Lung (tissue), 12 donors: ENCODE measurements around the gene PCK1. TPM values are rescaled to one million over a fixed set of nuclear protein-coding genes. Genes with fewer than 3 reads are reported as not detected.

Experiments used
- ATAC-seq: fragments of 200-7000 bp; cut with Tn5 transposase; one replicate; pipeline ENCODE4 v1.9.1; 2020; ENCODE audit warnings: moderate number of reproducible peaks; ENCODE audit not compliant: insufficient read depth, low FRiP score
- DNase-seq, 3 donors: peaks; one replicate each; pipeline ENCODE4 v3.0.0-alpha.2; 2013 to 2017
- H3K27ac ChIP-seq, 2 donors: one replicate each; pipeline ENCODE4 v1.5.1; 2013; ENCODE audit warnings: mild to moderate bottlenecking in 2 of 2, moderate library complexity in 2 of 2, control low read depth in 1 of 2, inconsistent platforms in 1 of 2, low read depth in 1 of 2, low read length in 1 of 2
- H3K27me3 ChIP-seq, 3 donors: one replicate each; pipeline ENCODE4 v1.5.1; 2013; ENCODE audit warnings: low read length in 2 of 3; ENCODE audit not compliant: control insufficient read depth in 3 of 3, insufficient read depth in 3 of 3
- H3K36me3 ChIP-seq, 4 donors: one replicate each; pipeline ENCODE4 v1.5.1; 2013; ENCODE audit warnings: low read length in 4 of 4, mild to moderate bottlenecking in 1 of 4, moderate library complexity in 1 of 4; ENCODE audit not compliant: control insufficient read depth in 4 of 4, insufficient read depth in 4 of 4
- H3K4me1 ChIP-seq, 5 donors: one replicate each; pipeline ENCODE4 v1.5.1; 2013; ENCODE audit warnings: low read length in 5 of 5, mild to moderate bottlenecking in 2 of 5, moderate library complexity in 1 of 5; ENCODE audit not compliant: control insufficient read depth in 5 of 5, insufficient read depth in 5 of 5
- H3K4me3 ChIP-seq: one replicate; pipeline ENCODE4 v1.5.1; 2013; ENCODE audit warnings: mild to moderate bottlenecking, control low read depth, moderate library complexity
- H3K9ac ChIP-seq, 2 donors: one replicate each; pipeline ENCODE4 v1.5.1; 2013; ENCODE audit warnings: low read length in 2 of 2, control low read depth in 1 of 2; ENCODE audit not compliant: insufficient read depth in 1 of 2
- H3K9me3 ChIP-seq, 4 donors: one replicate each; pipeline ENCODE4 v1.5.1; 2013; ENCODE audit warnings: low read length in 3 of 4, mild to moderate bottlenecking in 1 of 4, moderate library complexity in 1 of 4; ENCODE audit not compliant: control insufficient read depth in 4 of 4, insufficient read depth in 3 of 4
- WGBS, 2 donors: extraction: QIAGEN DNeasy Blood & Tissue Kit; methylation state at CpG; one replicate each; pipeline ENCODE4 v1.1.7; 2013; 5-methylcytosine and 5-hydroxymethylcytosine counted together
- polyA plus RNA-seq, 2 donors: library from polyadenylated mRNA; stranded (reverse); fragments of 200-250 nt; gene quantifications; one replicate each; pipeline ENCODE4 v1.2.1, GENCODE V29; 2013
- total RNA-seq, 2 donors: library from RNA; depleted of rRNA in 1 of 2; stranded (reverse); fragments of >200 nt in 1 of 2; gene quantifications; one replicate each; pipeline ENCODE4 v1.2.1, GENCODE V29; 2014 to 2021
- TF ChIP-seq, protein P1 (sequence below): IDR thresholded peaks from 2 replicates; pipeline ENCODE4 v1.5.1; 2012; ENCODE audit warnings: mild to moderate bottlenecking; ENCODE audit errors: control extremely low read depth, extremely low read depth
- donor health status: control.
- donor health status: control.
- donor health status: Bipolar disorder and iron deficiency.
- donor health status: healthy.
- donor health status: DM: yes; HTN: yes; CAD: no.

The PCK1 gene
- total and polyA plus RNA-seq, 4 donors, result 0.05 to 1.7 (median 0.55) TPM

DNA sequence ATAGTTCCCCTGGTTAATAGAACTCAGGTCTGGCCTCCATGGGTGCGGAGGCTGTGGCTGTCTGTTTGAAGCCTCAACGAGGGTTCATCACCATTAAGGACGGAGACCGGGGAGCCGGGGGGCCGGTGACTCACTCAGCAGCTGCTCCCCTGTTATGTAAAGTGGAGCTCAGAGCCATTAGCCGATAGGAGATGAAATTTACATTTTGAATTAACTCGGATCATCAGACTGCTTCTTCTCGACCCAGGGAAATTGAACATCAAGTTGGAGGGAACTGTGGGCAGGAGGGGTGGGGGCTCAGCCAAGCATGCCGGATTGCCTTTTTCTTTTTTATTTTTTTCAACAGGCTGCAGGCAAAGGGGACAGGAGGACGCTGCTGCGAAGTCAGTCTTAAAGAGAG is 12.3 kb downstream of the PCK1 start:
- no peak overlapping the region for H3K9ac ChIP-seq
- H3K4me3 ChIP-seq, result no peak overlapping the region
- TF ChIP-seq, protein P1, sequence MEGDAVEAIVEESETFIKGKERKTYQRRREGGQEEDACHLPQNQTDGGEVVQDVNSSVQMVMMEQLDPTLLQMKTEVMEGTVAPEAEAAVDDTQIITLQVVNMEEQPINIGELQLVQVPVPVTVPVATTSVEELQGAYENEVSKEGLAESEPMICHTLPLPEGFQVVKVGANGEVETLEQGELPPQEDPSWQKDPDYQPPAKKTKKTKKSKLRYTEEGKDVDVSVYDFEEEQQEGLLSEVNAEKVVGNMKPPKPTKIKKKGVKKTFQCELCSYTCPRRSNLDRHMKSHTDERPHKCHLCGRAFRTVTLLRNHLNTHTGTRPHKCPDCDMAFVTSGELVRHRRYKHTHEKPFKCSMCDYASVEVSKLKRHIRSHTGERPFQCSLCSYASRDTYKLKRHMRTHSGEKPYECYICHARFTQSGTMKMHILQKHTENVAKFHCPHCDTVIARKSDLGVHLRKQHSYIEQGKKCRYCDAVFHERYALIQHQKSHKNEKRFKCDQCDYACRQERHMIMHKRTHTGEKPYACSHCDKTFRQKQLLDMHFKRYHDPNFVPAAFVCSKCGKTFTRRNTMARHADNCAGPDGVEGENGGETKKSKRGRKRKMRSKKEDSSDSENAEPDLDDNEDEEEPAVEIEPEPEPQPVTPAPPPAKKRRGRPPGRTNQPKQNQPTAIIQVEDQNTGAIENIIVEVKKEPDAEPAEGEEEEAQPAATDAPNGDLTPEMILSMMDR, result no peak
- H3K36me3 ChIP-seq, result no peaks in the 10 kb centered on the region
- peaks cover 0 to 10% (median 0%) of the 10 kb centered on the region in 5 donors for H3K4me1 ChIP-seq
- H3K9me3 ChIP-seq, result peaks cover 0 to 4% (median 0%) of the 10 kb centered on the region in 4 donors
- peaks cover 0 to 10% (median 0%) of the 10 kb centered on the region in 3 donors for H3K27me3 ChIP-seq
- no peak for DNase-seq
- WGBS, 2 donors, result 65 to 69% methylated on average over 12 of the region's 12 CpGs
- H3K27ac ChIP-seq, result no peak overlapping the region
- no peak for ATAC-seq

DNA sequence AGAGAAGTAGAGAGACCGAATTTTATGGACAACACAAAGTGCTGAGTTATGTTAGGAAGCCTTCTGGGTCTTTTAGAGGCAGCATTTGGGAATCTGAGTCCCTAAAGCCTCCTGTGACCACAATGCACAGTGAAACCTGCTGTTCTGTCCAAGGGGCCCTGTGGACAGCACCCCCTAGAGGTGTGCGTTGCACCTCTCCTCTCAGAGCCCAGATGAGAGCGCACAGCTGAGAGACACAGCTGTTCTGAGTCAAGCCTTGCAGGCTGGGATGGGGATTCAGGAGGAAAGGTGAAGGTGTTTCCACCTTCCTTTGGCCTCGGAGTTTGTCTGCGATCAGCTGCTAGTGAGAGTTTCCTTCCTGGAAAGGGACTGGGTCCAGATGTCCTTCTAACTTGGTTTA is 13.0 kb downstream of the PCK1 start:
- Histone ChIP-seq H3K4me1 (peaks cover 0 to 10% (median 0%) of the 10 kb centered on the region in 5 donors), H3K4me3 (no peak overlapping the region), H3K27ac (no peak overlapping the region), H3K36me3 (no peaks in the 10 kb centered on the region), H3K9ac (no peak overlapping the region), H3K27me3 (peaks cover 0 to 13% (median 3%) of the 10 kb centered on the region in 3 donors), H3K9me3 (peaks cover 0 to 4% (median 0%) of the 10 kb centered on the region in 4 donors)
- WGBS, 2 donors, result 41 to 52% methylated on average over 5 of the region's 5 CpGs
- TF ChIP-seq, protein P1, result no peak
- ATAC-seq, result no peak
- no peak for DNase-seq

DNA sequence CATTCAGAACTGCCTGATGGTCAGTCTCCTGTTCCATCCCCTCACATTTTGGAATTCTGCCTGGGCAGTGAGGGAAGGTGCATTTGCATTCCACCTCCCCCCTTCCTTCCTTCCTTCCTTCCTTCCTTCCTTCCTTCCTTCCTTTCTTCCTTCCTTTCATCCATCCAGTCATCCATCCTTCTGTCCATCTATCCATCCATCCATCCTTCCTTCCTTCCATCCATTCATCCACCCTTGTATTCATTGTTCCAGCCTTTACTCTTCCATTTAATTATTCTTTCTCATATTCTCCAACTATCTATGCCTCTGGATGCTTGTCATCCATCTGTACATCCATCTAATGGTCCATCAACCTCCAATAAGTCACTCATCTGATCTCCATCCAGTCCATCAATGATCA is 14.0 kb downstream of the PCK1 start:
- Histone ChIP-seq H3K27me3 (peaks cover 0 to 13% (median 4%) of the 10 kb centered on the region in 3 donors), H3K36me3 (no peaks in the 10 kb centered on the region), H3K9ac (no peak overlapping the region), H3K4me1 (peaks cover 0 to 10% (median 0%) of the 10 kb centered on the region in 5 donors), H3K27ac (no peak overlapping the region), H3K9me3 (peaks cover 0 to 4% (median 0%) of the 10 kb centered on the region in 4 donors), H3K4me3 (no peak overlapping the region)
- TF ChIP-seq, protein P1, result no peak
- DNase-seq, result no peak
- ATAC-seq, result no peak

DNA sequence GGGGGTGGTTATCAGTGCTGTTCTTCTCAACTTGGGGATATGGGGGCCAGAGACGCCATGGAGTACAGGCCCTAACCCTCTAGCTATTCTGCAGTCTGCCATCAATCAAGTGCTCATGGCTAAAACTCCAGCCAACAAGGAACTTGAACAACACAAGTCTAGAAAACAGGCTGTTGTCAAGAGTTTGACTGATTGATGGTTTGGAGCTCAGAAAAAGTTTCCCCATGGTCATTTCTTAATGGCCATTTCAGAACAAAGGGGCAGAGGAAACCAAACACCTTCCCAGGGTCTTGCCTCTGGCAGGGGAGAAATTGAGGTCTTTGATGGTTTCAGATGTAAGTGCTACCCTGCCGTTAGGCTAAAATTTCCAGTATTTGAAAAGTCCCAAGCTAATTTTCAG is 15.1 kb downstream of the PCK1 start:
- Histone ChIP-seq H3K36me3 (no peaks in the 10 kb centered on the region), H3K9ac (no peak overlapping the region), H3K27me3 (peaks cover 0 to 19% (median 4%) of the 10 kb centered on the region in 3 donors), H3K4me3 (no peak overlapping the region), H3K4me1 (peaks cover 0 to 5% (median 0%) of the 10 kb centered on the region in 5 donors), H3K27ac (no peak overlapping the region), H3K9me3 (peaks cover 0 to 4% (median 0%) of the 10 kb centered on the region in 4 donors)
- 67 to 69% methylated on average over 2 of the region's 2 CpGs for WGBS, 2 donors
- TF ChIP-seq, protein P1, result no peak
- no peak for DNase-seq
- ATAC-seq, result no peak
